ENCODE results near the gene B3GNT5. TPM values are rescaled to one million over a fixed set of nuclear protein-coding genes. Genes with fewer than 3 reads are reported as not detected.

Gene B3GNT5
- total and polyA plus RNA-seq, 2 of the 8 experiments (the other 6 are each of a cell fraction or from before 2014, with no cell fraction given) = 2.4 to 9.7 TPM

GRCh38 chr3:183215591-183216202 is 37.4 kb upstream of the B3GNT5 start:
- no peak overlapping the region for H2BK15ac ChIP-seq (ENCODE audit: low read length)
- H2BK5ac ChIP-seq (ENCODE audit: low read depth, low read length) = no peak overlapping the region
- H3K23ac ChIP-seq (ENCODE audit: insufficient read length) = no peak overlapping the region
- ChIA-PET CTCF (ENCODE audit: partially characterized antibody) (interaction anchor here (1.5 to 2.1 kb wide), 2 partner anchors 27 to 167 kb away, joined by 4 to 6 read pairs; no protein-coding TSS in a partner anchor), POLR2A (ENCODE audit: partially characterized antibody) (no interaction called here)
- H3K79me2 ChIP-seq (ENCODE audit: control insufficient read depth in 1 of 2, insufficient read depth in 2 of 2, low read length in 2 of 2) = no peaks in the 10 kb centered on the region
- H3K79me1 ChIP-seq (ENCODE audit: low read depth, low read length) = no peaks in the 10 kb centered on the region
- no peak overlapping the region for H3K9ac ChIP-seq (replicated peaks in 1 of 4; ENCODE audit: extremely low read depth in 1 of 4, low read depth in 3 of 4, low read length in 3 of 4)
- H4K20me1 ChIP-seq (replicated peaks in 1 of 2; ENCODE audit: control insufficient read depth in 1 of 2, insufficient read depth in 2 of 2, low read length in 2 of 2) = no peaks in the 10 kb centered on the region
- FAIRE-seq (no peak), DNase-seq (ENCODE audit: low read depth in 1 of 2, low spot score in 2 of 2) (no peak)
- H3K36me3 ChIP-seq (ENCODE audit: control insufficient read depth in 2 of 4, insufficient read depth in 4 of 4, low read length in 3 of 4) = no peaks in the 10 kb centered on the region; a peak in 1 of 8 replicates
- H2BK120ac ChIP-seq (replicated peaks; ENCODE audit: low read depth, low read length) = no peak overlapping the region
- no peaks in the 10 kb centered on the region; the same call in 1 of the 2 replicates for H3K23me2 ChIP-seq (ENCODE audit: low read depth, low read length)
- H4K8ac ChIP-seq (ENCODE audit: extremely low read depth, insufficient read depth, low read length) = no peak overlapping the region
- no peak overlapping the region for H3K4ac ChIP-seq (replicated peaks; ENCODE audit: insufficient read length, low read depth, low read length)
- no peak overlapping the region for H3K27ac ChIP-seq (ENCODE audit: low read depth, low read length)
- no peak overlapping the region for H2AK5ac ChIP-seq (ENCODE audit: low read depth, low read length)
- no peaks in the 10 kb centered on the region for H3K4me1 ChIP-seq (replicated peaks in 1 of 4; ENCODE audit: control insufficient read depth in 3 of 4, insufficient read depth in 4 of 4, low read length in 3 of 4)
- no peak overlapping the region for H3K4me2 ChIP-seq (ENCODE audit: insufficient read depth in 1 of 2, low read depth in 2 of 2, low read length in 2 of 2)
- WGBS, 2 experiments (ENCODE audit: extremely low coverage in 1 of 2, insufficient coverage in 1 of 2, insufficient read length in 1 of 2, insufficient replicate concordance in 2 of 2, low coverage in 1 of 2, low lambda C conversion rate in 2 of 2, missing lambda C conversion rate in 1 of 2) = 80% methylated on average over 4 of the region's 4 CpGs; no CpG with 5 or more reads in 1 of the 2 experiments
- H3K14ac ChIP-seq (ENCODE audit: insufficient read length) = no peak overlapping the region
- H2BK20ac ChIP-seq (ENCODE audit: low read length) = no peak overlapping the region
- H2AFZ ChIP-seq (ENCODE audit: low read length) = no peak overlapping the region
- H3K18ac ChIP-seq (ENCODE audit: extremely low read depth, low read length) = no peak overlapping the region
- H3K56ac ChIP-seq (replicated peaks; ENCODE audit: insufficient read length, low read depth, low read length) = no peak overlapping the region
- H4K5ac ChIP-seq (ENCODE audit: insufficient read length, low read depth, low read length) = no peak overlapping the region
- TF ChIP-seq ZNF274 (IDR thresholded peaks at IDR 0.05; ENCODE audit: borderline replicate concordance, extremely low read depth, low read length) = no peak
- no peaks in the 10 kb centered on the region for H3K27me3 ChIP-seq (replicated peaks in 1 of 4; ENCODE audit: control insufficient read depth in 3 of 4, extremely low read depth in 1 of 4, insufficient read depth in 3 of 4, low read length in 3 of 4)
- H3K9me3 ChIP-seq (ENCODE audit: insufficient read depth in 2 of 2, low read depth in 1 of 2, low read length in 1 of 2) = no peaks in the 10 kb centered on the region
- H2BK12ac ChIP-seq (ENCODE audit: low read depth, low read length) = no peak overlapping the region
- no peak overlapping the region for H4K91ac ChIP-seq (replicated peaks; ENCODE audit: insufficient read length, low read length)
- no peak overlapping the region for H3K4me3 ChIP-seq (ENCODE audit: extremely low read depth in 1 of 4, insufficient read depth in 2 of 4, low read depth in 3 of 4, low read length in 4 of 4)

Data from H1 (cell line).